ENCODE measurements around the gene GDNF.

DNA sequence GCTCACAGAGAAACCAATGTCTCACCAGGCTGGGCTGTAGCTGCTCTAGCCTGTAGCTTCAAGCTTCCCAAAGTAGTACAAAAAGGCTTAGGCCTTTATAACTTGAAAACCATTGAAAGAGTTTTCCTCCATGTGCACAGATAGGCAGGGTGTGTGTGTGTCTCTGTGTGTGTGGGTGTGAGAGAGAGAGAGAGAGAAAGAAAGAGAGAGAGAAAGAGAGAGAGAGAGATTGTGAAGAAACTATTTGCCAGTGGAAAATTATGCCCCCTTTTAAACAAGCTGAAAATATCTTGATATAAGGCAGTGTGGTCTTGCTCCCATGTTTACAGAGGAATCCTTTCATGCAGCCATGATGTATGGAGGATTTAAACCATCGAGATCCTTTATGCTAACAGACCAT lies 17.9 kb upstream of the GDNF start:
- TF ChIP-seq CTCF (conservative IDR thresholded peaks at IDR 0.05 in 1 of 2, IDR thresholded peaks at IDR 0.05 in 1 of 2; ENCODE audit: low read depth in 1 of 2, low read length in 2 of 2) (no peak), EZH2 (IDR thresholded peaks at IDR 0.05; ENCODE audit: low read length, missing control alignments) (no peak)

Measured in fibroblast of lung (primary cell).